ENCODE results near the gene USH1C.

Gene USH1C

GRCh38 chr11:17468122-17468521, 76.1 kb downstream of the USH1C start:
- TF ChIP-seq CTCF (conservative IDR thresholded peaks at IDR 0.05), result no peak
- H3K27ac ChIP-seq, result no peak overlapping the region

- no peak overlapping the region for H3K27ac ChIP-seq
- TF ChIP-seq CTCF (conservative IDR thresholded peaks at IDR 0.05), result no peak
These were observed 80.6 kb downstream of the USH1C start for GRCh38 chr11:17463546-17464174.

GRCh38 chr11:17462940-17463339, 81.3 kb downstream of the USH1C start:
- TF ChIP-seq CTCF (conservative IDR thresholded peaks at IDR 0.05), result no peak
- no peak overlapping the region for H3K27ac ChIP-seq

GRCh38 chr11:17460406-17460805, 83.8 kb downstream of the USH1C start:
- no peak for TF ChIP-seq CTCF (conservative IDR thresholded peaks at IDR 0.05)
- no peak overlapping the region for H3K27ac ChIP-seq

- no peak for TF ChIP-seq CTCF (conservative IDR thresholded peaks at IDR 0.05)
- H3K27ac ChIP-seq, result no peak overlapping the region
These were observed 84.8 kb downstream of the USH1C start for GRCh38 chr11:17459236-17459896.

- no peak overlapping the region for H3K27ac ChIP-seq
- no peak for TF ChIP-seq CTCF (conservative IDR thresholded peaks at IDR 0.05)
These were observed 85.9 kb downstream of the USH1C start for GRCh38 chr11:17458268-17458667.

GRCh38 chr11:17457396-17458173, 86.6 kb downstream of the USH1C start:
- TF ChIP-seq CTCF (conservative IDR thresholded peaks at IDR 0.05), result no peak
- no peak overlapping the region for H3K27ac ChIP-seq

All from VCaP (cell line).